Tibial nerve (tissue), 4 donors: ENCODE data around the gene LYPD4. TPM values are rescaled to one million over a fixed set of nuclear protein-coding genes. Genes with fewer than 3 reads are reported as not detected.
"Not testable (repeated sequence)": the region's sequence is repeated elsewhere in the genome, so short reads cannot be mapped to it uniquely, and the experiment has no call there.

Experiments used
- DNase-seq, 2 donors: peaks; one replicate each; pipeline ENCODE4 v3.0.0-alpha.2; 2019; ENCODE audit warnings: low spot score in 2 of 2
- H3K27ac ChIP-seq, 4 donors: fragments of 200-600 bp; sonication (generic) in 3 of 4; one replicate each; pipeline ENCODE4 v1.5.1; 2017 to 2019; ENCODE audit warnings: mild to moderate bottlenecking in 1 of 4
- H3K27me3 ChIP-seq, 2 donors: fragments of 200-600 bp; sonication (generic) in 1 of 2; one replicate each; pipeline versions ENCODE4 v1.5.1 to v1.6.0; 2017 to 2019
- H3K36me3 ChIP-seq, 3 donors: fragments of 200-600 bp; sonication (generic); one replicate each; pipeline ENCODE4 v1.5.1; 2018 to 2019
- H3K4me1 ChIP-seq, 4 donors: fragments of 200-600 bp; sonication (generic) in 3 of 4; one replicate each; pipeline ENCODE4 v1.5.1; 2017 to 2019
- H3K4me3 ChIP-seq, 4 donors: fragments of 200-600 bp; sonication (generic) in 3 of 4; one replicate each; pipeline ENCODE4 v1.5.1; 2017 to 2019; ENCODE audit warnings: mild to moderate bottlenecking in 1 of 4, moderate library complexity in 1 of 4
- H3K9me3 ChIP-seq, 4 donors: fragments of 200-600 bp; sonication (generic) in 3 of 4; one replicate each; pipeline ENCODE4 v1.5.1; 2017 to 2019
- CTCF ChIP-seq, 5 experiments: fragments of 200-600 bp in 3 of 5; fragments of 450-650 bp in 2 of 5; sonication (generic) in 3 of 5; IDR thresholded peaks; one replicate each; pipeline ENCODE4 v1.5.1; 2016 to 2019; ENCODE audit warnings: antibody characterized with exemption in 5 of 5, mild to moderate bottlenecking in 3 of 5, moderate library complexity in 2 of 5
- EP300 ChIP-seq, 2 donors: sonication (generic); formaldehyde crosslinking; IDR thresholded peaks; one replicate each; pipeline ENCODE4 v1.6.1; 2017; ENCODE audit warnings: antibody characterized with exemption in 2 of 2, mild to moderate bottlenecking in 1 of 2
- POLR2A ChIP-seq, 2 donors: fragments of 450-650 bp; IDR thresholded peaks; one replicate each; pipeline ENCODE4 v1.6.1; 2017; ENCODE audit warnings: antibody characterized with exemption in 2 of 2, mild to moderate bottlenecking in 2 of 2, moderate library complexity in 2 of 2
- WGBS, 2 donors: methylation state at CpG; one replicate each; pipeline ENCODE4 v1.1.5; 2018; 5-methylcytosine and 5-hydroxymethylcytosine counted together
- total RNA-seq, 4 donors: library from RNA; depleted of rRNA; stranded (reverse); fragments of >200 nt; gene quantifications; one replicate each; pipeline ENCODE4 v1.1.0, GENCODE V29; 2016

The LYPD4 gene
- total RNA-seq, 4 donors from 2014 or later = not detected

GRCh38 chr19:41879080-41879479, 34.6 kb upstream of the LYPD4 start:
- H3K9me3 ChIP-seq = no peaks in the 10 kb centered on the region
- H3K4me3 ChIP-seq = no peak overlapping the region
- H3K36me3 ChIP-seq = no peaks in the 10 kb centered on the region
- WGBS, 2 donors = 75 to 84% methylated on average over 4 to 21 of the region's 21 CpGs
- no peak for TF ChIP-seq CTCF (IDR thresholded peaks at IDR 0.05)
- no peak for TF ChIP-seq EP300 (IDR thresholded peaks at IDR 0.05)
- no peak for TF ChIP-seq POLR2A (IDR thresholded peaks at IDR 0.05)
- H3K4me1 ChIP-seq = peaks cover 0 to 9% (median 2%) of the 10 kb centered on the region in 4 donors
- no peak for DNase-seq
- H3K27me3 ChIP-seq = no peaks in the 10 kb centered on the region
- H3K27ac ChIP-seq = no peak overlapping the region

GRCh38 chr19:41877916-41878905, 33.7 kb upstream of the LYPD4 start:
- TF ChIP-seq EP300 (IDR thresholded peaks at IDR 0.05) (no peak), CTCF (IDR thresholded peaks at IDR 0.05) (no peak), POLR2A (IDR thresholded peaks at IDR 0.05) (no peak)
- 65 to 66% methylated on average over 13 to 17 of the region's 17 CpGs for WGBS, 2 donors
- H3K27ac ChIP-seq = peak overlapping the region in 1 of 4 donors; percentile 75
- peaks cover 0 to 9% (median 2%) of the 10 kb centered on the region in 4 donors for H3K4me1 ChIP-seq
- H3K27me3 ChIP-seq = no peaks in the 10 kb centered on the region
- peak overlapping the region in 1 of 4 donors; percentile 36 for H3K4me3 ChIP-seq
- no peaks in the 10 kb centered on the region for H3K9me3 ChIP-seq
- DNase-seq = no peak
- no peaks in the 10 kb centered on the region for H3K36me3 ChIP-seq

GRCh38 chr19:41876847-41877832, 32.7 kb upstream of the LYPD4 start, which contains the start of gene CD79A:
Gene CD79A (plus strand): TSS chr19:41877279. CDS start chr19:41877305, 26 bp downstream.
- H3K4me3 ChIP-seq = peak within 1 kb of the TSS in 1 of 4 donors; percentile 36
- peak within 1 kb of the TSS in 1 of 4 donors; percentile 75 for H3K27ac ChIP-seq
- peaks cover 0 to 8% (median 0%) of the 10 kb centered on the region in 3 donors for H3K36me3 ChIP-seq
- H3K4me1 ChIP-seq = peaks cover 0 to 10% (median 1%) of the 10 kb centered on the region in 4 donors
- no peak for DNase-seq
- TF ChIP-seq EP300 (IDR thresholded peaks at IDR 0.05) = no peak
- TF ChIP-seq POLR2A (IDR thresholded peaks at IDR 0.05) = no peak
- no peak for TF ChIP-seq CTCF (IDR thresholded peaks at IDR 0.05)
- H3K27me3 ChIP-seq = no peaks in the 10 kb centered on the region
- H3K9me3 ChIP-seq = no peaks in the 10 kb centered on the region
- WGBS, 2 donors = 49 to 68% methylated on average over 8 to 9 of the region's 9 CpGs

DNA sequence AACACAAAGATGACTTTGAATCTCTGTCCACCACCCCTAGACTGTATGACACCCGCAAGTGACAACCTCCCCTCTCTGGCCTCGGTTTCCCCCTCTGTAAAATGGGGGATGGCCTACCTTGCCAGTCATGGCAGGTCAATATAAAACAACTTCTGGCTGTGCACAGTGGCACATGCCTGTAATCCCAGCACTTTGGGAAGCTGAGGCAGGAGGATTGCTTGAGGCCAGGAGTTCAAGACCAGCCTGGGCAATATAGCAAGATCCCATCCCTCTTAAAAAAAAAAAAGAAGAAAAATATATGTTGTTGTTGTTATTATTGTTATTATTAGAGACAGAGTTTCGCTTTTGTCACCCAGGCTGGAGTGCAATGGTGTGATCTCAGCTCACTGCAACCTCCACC, 31.5 kb upstream of the LYPD4 start:
- not testable (repeated sequence) for H3K27me3 ChIP-seq, DNase-seq, H3K9me3 ChIP-seq, H3K4me3 ChIP-seq
- peaks cover 0 to 17% (median 1%) of the 10 kb centered on the region in 4 donors for H3K4me1 ChIP-seq
- 81 to 82% methylated on average over 3 of the region's 3 CpGs for WGBS, 2 donors
- H3K27ac ChIP-seq = peak overlapping the region in 1 of 4 donors; percentile 75
- H3K36me3 ChIP-seq = peaks cover 0 to 20% (median 0%) of the 10 kb centered on the region in 3 donors
